Hair follicle dermal papilla cell (primary cell): Measurements from ENCODE around the gene DLAT. TPM values are rescaled to one million over a fixed set of nuclear protein-coding genes. Genes with fewer than 3 reads are reported as not detected.

Experiments
- small RNA-seq: library from RNA; depleted of rRNA; stranded (forward); fragments of <200 nt; gene quantifications from one replicate; pipeline ENCODE3, GENCODE V24; 2012
- total RNA-seq: library from RNA; depleted of rRNA; stranded (reverse); fragments of >200 nt; gene quantifications from 2 replicates; pipeline ENCODE4 v1.2.3, GENCODE V29; 2012

The DLAT gene
- 33.3 and 41.1 TPM in 2 replicates for total RNA-seq

DNA sequence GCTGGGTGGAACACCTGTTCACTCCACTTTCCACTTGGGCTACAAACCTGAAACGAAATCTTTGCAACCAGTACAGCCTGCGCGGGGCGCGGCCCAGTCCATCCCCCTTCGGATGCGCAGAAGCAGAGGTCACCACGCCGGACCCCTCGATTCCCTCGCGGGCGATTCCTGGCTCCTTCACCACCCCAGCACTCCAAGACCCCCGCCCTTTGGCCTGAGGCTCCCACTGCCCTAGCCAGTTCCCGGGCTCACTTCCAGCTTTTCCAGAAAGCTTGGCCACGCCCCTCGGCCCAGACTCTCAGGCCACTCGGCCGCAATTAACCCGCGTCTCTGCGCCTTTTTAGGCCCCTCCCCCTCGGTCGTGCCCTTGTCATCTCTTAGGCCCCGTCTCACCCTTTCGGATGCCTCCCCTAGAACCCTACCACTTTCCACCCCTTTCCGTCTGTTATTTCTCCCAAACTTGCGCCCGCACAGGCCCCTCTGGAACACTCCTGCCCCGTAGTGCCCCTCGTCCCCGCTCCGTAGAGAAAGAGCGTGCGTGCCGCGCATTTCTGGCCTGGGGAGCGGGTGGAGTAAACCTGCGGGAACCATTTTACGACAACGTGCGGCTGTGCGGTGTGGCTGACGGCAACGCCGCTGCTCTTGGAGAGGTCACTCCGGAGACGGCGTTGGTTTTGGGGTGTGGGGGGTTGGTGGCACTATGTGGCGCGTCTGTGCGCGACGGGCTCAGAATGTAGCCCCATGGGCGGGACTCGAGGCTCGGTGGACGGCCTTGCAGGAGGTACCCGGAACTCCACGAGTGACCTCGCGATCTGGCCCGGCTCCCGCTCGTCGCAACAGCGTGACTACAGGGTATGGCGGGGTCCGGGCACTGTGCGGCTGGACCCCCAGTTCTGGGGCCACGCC is at the start of gene DLAT:
Gene DLAT, plus strand, starts transcription at position 636 of the 906 bp plus-strand sequence. Its CDS starts 65 bp downstream, at position 701.

DNA sequence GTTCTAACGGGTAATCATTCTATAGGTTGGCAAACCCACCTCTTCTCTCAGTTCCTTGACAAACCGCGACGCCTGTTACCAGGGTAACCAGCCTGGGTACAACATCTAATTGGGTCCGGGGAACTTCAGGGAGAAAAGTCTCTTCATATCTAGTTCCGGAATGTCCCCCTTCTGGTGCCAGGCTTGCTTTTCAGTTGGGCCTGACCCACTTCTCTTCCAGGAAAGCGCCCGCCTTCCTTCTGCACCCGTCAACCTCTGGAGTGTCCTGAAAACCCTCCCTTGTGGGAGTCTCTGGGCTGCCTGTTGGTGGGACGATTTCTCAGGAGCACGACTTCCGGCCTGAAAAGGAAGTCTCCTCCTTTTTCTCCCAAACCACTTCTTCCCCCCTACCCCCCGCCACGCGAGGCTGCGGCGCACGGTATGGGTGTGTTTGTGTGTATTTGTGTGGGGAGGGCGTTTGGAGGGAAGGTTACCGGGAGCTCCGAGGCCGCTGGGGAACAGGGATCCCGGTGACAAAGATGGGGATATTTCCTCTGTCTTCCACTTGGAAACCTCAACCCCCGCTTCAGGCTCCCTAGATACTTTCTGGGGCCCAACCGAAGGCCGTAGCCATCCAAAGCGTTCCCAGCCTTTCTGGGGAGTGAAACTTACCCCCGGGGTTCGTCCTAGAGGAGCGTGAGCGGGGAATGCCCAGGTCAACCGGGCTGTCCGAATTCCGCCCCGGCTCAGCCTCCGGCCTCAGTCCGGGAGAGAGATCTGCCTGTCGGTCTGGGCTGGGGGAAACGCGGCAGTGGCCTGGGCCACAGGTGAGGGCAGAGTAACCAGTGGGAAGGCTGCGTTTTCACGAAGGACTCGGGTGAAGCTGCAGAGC is 49.0 kb downstream of the DLAT start, which contains the start of the genes NKAPD1 and PIH1D2:
Gene NKAPD1, plus strand, starts transcription at position 359 of the 871 bp plus-strand sequence. CDS start 1,276 bp downstream, outside the sequence.
Gene PIH1D2, minus strand, starts transcription at position 77 of the 871 bp plus-strand sequence. CDS start 843 bp downstream, outside the sequence.

DNA sequence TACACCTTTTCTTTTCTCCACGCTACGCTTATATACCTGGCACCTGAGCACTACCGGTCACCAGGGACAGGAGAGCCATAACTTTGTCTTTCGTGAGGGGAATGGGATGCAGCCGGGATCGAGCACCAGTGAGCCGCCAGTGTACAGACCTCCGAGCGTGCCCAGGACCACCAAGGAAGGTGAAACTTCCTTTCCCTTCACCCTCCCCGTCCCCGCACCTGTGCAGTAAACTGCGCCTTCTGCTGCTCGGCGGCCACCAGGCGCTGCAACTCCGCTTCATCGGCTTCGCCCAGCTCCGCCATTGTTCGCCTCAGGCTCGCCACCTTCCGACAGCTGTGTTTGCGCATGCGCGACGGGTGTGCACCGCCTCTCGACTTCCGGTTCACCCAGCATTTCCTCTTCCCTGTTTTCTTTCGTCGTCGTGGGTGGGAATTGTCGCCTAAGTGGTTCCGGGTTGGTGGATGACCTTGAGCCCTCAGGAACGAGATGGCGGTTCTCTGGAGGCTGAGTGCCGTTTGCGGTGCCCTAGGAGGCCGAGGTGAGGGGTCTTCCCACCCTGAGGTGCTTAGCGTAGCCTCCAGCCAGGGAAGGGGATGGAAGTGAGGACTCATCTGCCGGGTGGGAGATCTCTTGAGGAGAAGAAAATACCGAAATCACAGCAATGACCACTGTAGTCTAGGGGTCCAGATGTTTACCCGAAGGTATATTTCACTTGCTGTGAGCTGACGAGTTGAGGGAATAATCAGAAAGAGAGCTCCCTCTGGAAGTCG is 61.4 kb downstream of the DLAT start, which contains the start of the genes SDHD and TIMM8B:
Gene SDHD, plus strand, starts transcription at position 452 of the 770 bp plus-strand sequence. Its CDS starts 35 bp downstream, at position 487.
Gene TIMM8B, minus strand, starts transcription at position 335 of the 770 bp plus-strand sequence. Its CDS starts 33 bp downstream, at position 302.

Small RNAs within 50 kb of the gene (small RNA-seq; reads per million reads assigned to genes)
- not detected for gene AP000907.3
- not detected for gene RNU6-893P

Other genes starting within 250 kb of the DLAT start
- gene ALG9, start 153.8 kb upstream of the DLAT start, total RNA-seq: 38.8 and 41.2 TPM in 2 replicates
- gene FDXACB1, start 146.2 kb upstream of the DLAT start, total RNA-seq: 2.1 and 2.4 TPM in 2 replicates
- gene CFAP68, start 145.9 kb upstream of the DLAT start, total RNA-seq: 3.8 and 3.9 TPM in 2 replicates
- 35.2 and 47.7 TPM in 2 replicates for gene CRYAB, start 113.6 kb upstream of the DLAT start, total RNA-seq
- 0.49 and 2.6 TPM in 2 replicates for gene HSPB2, start 112.7 kb upstream of the DLAT start, total RNA-seq
- gene C11orf52, start 106.5 kb upstream of the DLAT start, total RNA-seq: 0.49 and 1.3 TPM in 2 replicates
- gene DIXDC1, start 88.1 kb upstream of the DLAT start, total RNA-seq: 31.5 and 32.9 TPM in 2 replicates
- 2.9 and 3.9 TPM in 2 replicates for gene PIH1D2, start 48.6 kb downstream of the DLAT start, total RNA-seq
- 22.3 and 25.5 TPM in 2 replicates for gene NKAPD1, start 48.9 kb downstream of the DLAT start, total RNA-seq
- 17.7 and 21.9 TPM in 2 replicates for gene TIMM8B, start 61.3 kb downstream of the DLAT start, total RNA-seq
- 80.3 and 88.9 TPM in 2 replicates for gene SDHD, start 61.5 kb downstream of the DLAT start, total RNA-seq
- 0.16 TPM in 1 of 2 replicates, not detected in the other for gene IL18, start 138.7 kb downstream of the DLAT start, total RNA-seq
- gene TEX12, start 142.0 kb downstream of the DLAT start, total RNA-seq: 0.32 TPM in 1 of 2 replicates, not detected in the other
- gene BCO2, start 150.1 kb downstream of the DLAT start, total RNA-seq: 1.1 and 1.7 TPM in 2 replicates
- 46.4 and 48.2 TPM in 2 replicates for gene PTS, start 201.0 kb downstream of the DLAT start, total RNA-seq
- gene PLET1, start 235.5 kb downstream of the DLAT start, total RNA-seq: not detected in 2 replicates